KMS-11 (cell line): ENCODE measurements around the gene RAD51B.

Source experiments
- H2AFZ ChIP-seq: fragments of 200-600 bp; sonication (generic); 2 replicates; pipeline ENCODE4 v1.6.1; 2016; ENCODE audit warnings: antibody characterized with exemption, mixed run types, low read depth
- H3K27ac ChIP-seq: fragments of 200-600 bp; sonication (generic); 2 replicates; pipeline ENCODE4 v1.6.1; 2016; ENCODE audit warnings: mild to moderate bottlenecking, mixed run types
- H3K27me3 ChIP-seq: fragments of 200-600 bp; sonication (generic); 2 replicates; pipeline ENCODE4 v1.6.1; 2017; ENCODE audit warnings: mild to moderate bottlenecking, low read depth, mixed run types, moderate library complexity; ENCODE audit not compliant: insufficient read depth
- H3K36me3 ChIP-seq: fragments of 200-600 bp; sonication (generic); 2 replicates; pipeline ENCODE4 v1.6.1; 2017; ENCODE audit warnings: mild to moderate bottlenecking, mixed run types; ENCODE audit not compliant: insufficient read depth
- H3K4me1 ChIP-seq: fragments of 200-600 bp; sonication (generic); 2 replicates; pipeline ENCODE4 v1.6.1; 2016; ENCODE audit warnings: mild to moderate bottlenecking, low read depth, mixed run types; ENCODE audit not compliant: poor library complexity, severe bottlenecking
- H3K4me2 ChIP-seq: fragments of 200-600 bp; sonication (generic); 2 replicates; pipeline ENCODE4 v1.7.0; 2016; ENCODE audit warnings: mild to moderate bottlenecking, mixed run types
- H3K4me3 ChIP-seq: fragments of 200-600 bp; sonication (generic); IDR thresholded peaks from 2 replicates; pipeline ENCODE4 v1.6.1; 2017; ENCODE audit warnings: low read depth, low read length, mixed read lengths; ENCODE audit not compliant: insufficient read depth
- H3K79me2 ChIP-seq: fragments of 200-600 bp; sonication (generic); 2 replicates; pipeline ENCODE4 v1.6.1; 2016; ENCODE audit warnings: low read depth, mixed run types; ENCODE audit not compliant: insufficient read depth
- H3K9ac ChIP-seq: fragments of 200-600 bp; sonication (generic); 2 replicates; pipeline ENCODE4 v1.6.1; 2016; ENCODE audit warnings: mild to moderate bottlenecking, mixed run types
- H4K20me1 ChIP-seq: fragments of 200-600 bp; sonication (generic); 2 replicates; pipeline ENCODE4 v1.6.1; 2016; ENCODE audit warnings: mild to moderate bottlenecking, mixed run types; ENCODE audit not compliant: insufficient read depth
- TF ChIP-seq, protein P1 (sequence below): fragments of 200-600 bp; sonication (generic); conservative IDR thresholded peaks from 2 replicates; pipeline ENCODE4 v1.6.1; 2017; ENCODE audit warnings: low read depth, mild to moderate bottlenecking, antibody characterized with exemption, low read length, moderate library complexity, mixed read lengths

Gene RAD51B

DNA sequence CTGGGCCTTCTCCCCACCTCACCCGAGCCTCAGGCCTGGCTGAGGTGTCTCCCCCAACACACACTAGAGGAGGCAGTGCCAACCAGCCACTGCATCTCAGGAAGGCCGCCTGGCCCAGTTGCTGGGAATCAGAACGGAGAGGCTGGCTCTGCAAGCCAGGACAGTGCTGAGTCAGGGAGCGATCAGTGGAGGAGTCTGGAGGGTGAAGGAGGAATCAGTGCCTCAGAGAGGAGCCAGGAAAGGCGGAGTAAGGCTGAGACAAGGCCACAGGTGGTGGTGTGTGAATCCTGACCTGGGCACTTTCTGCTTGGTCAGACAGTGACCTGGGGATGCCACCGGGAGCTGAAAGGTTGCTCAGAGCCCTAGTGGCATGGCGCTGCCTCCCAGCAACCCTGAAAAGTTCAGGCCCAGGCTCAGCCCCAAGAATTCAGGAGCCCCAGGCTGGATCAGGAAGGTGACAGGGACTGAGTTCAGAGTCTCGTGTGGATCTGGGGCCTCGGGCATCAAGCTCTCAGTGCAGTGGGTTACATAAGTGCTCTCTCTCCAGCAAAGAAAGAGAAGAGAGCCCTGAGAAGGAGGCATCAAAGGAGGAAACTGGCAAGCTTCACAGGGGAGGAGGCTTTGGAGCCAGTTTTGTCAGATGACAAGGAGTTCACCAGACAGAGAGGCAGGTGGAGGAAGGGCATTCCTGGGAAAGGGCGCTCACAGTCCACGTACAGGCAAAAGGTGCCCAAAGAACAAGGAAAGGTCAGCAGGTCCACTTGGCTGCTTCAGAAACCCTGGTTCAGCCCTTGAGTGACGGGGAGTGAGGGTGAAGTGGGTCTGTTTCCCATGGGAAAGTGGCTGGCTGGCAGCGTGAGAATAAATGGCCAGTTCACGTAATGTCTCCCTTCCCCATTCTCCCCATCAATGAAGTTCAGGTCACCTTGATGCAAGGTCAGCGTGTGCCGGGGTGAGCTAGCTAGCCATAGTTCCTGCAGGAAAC, 885.4 kb downstream of the RAD51B start:
- Histone ChIP-seq H3K4me3 (no peak overlapping the region), H3K4me2 (no peak overlapping the region), H2AFZ (no peak overlapping the region), H3K4me1 (no peaks in the 10 kb centered on the region), H3K36me3 (no peaks in the 10 kb centered on the region), H4K20me1 (no peaks in the 10 kb centered on the region), H3K27ac (no peak overlapping the region), H3K27me3 (no peaks in the 10 kb centered on the region), H3K9ac (no peak overlapping the region), H3K79me2 (no peaks in the 10 kb centered on the region)
- TF ChIP-seq, protein P1, sequence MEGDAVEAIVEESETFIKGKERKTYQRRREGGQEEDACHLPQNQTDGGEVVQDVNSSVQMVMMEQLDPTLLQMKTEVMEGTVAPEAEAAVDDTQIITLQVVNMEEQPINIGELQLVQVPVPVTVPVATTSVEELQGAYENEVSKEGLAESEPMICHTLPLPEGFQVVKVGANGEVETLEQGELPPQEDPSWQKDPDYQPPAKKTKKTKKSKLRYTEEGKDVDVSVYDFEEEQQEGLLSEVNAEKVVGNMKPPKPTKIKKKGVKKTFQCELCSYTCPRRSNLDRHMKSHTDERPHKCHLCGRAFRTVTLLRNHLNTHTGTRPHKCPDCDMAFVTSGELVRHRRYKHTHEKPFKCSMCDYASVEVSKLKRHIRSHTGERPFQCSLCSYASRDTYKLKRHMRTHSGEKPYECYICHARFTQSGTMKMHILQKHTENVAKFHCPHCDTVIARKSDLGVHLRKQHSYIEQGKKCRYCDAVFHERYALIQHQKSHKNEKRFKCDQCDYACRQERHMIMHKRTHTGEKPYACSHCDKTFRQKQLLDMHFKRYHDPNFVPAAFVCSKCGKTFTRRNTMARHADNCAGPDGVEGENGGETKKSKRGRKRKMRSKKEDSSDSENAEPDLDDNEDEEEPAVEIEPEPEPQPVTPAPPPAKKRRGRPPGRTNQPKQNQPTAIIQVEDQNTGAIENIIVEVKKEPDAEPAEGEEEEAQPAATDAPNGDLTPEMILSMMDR = no peak

DNA sequence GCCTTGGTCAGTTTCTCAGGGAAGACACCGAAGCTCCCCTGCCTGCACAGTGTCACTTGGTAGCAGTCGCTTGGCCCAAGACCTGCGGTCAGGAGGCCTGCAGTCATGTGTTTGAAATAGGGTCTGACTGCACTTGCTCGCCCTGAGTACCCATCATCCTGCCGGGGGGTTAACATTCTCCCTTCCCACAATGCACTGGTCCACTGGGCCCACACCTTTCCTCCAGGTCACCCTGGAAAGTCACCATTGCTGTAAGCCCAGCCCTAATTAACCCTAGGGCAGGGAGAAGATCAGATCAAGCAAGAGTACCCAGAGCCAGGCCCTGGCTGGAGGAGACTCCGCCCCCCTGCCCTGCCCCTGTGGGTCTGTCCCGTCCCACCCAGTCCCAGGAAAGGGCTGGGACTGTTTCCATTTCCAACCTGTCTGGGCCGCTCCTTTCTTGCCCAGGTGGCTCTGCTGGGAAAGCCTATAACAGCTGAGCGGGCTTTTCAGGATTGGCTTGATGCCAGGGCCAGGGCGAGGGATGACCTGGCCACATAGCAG, 886.2 kb downstream of the RAD51B start:
- Histone ChIP-seq H3K4me3 (no peak overlapping the region), H3K4me2 (no peak overlapping the region), H3K27ac (no peak overlapping the region), H3K9ac (no peak overlapping the region), H3K79me2 (no peaks in the 10 kb centered on the region), H2AFZ (no peak overlapping the region), H3K36me3 (no peaks in the 10 kb centered on the region), H3K27me3 (no peaks in the 10 kb centered on the region), H4K20me1 (no peaks in the 10 kb centered on the region), H3K4me1 (no peaks in the 10 kb centered on the region)
- TF ChIP-seq, protein P1 = no peak

DNA sequence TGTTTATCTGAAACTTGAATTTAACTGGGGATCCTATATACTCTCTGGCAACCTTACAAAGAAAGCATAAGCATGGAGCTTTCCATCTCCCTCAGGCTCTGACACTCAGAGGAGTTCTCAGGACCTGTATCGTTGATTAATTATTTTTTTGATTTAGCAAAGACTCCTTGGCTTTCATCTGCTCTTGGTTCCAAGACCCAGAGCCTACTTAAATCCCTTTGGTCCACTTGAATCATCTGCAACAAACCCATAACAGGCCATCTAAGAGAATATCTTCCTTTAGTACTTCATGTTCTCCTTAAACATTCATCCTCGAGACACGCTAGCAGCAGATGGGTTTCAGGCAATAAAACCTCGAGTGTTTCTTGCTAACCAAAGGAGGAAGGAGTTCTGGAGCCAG, 887.9 kb downstream of the RAD51B start:
- Histone ChIP-seq H3K9ac (no peak overlapping the region), H3K4me2 (no peak overlapping the region), H3K79me2 (no peaks in the 10 kb centered on the region), H4K20me1 (no peaks in the 10 kb centered on the region), H2AFZ (no peak overlapping the region), H3K4me3 (no peak overlapping the region), H3K27me3 (no peaks in the 10 kb centered on the region), H3K4me1 (no peaks in the 10 kb centered on the region), H3K36me3 (no peaks in the 10 kb centered on the region), H3K27ac (no peak overlapping the region)
- TF ChIP-seq, protein P1 = no peak

DNA sequence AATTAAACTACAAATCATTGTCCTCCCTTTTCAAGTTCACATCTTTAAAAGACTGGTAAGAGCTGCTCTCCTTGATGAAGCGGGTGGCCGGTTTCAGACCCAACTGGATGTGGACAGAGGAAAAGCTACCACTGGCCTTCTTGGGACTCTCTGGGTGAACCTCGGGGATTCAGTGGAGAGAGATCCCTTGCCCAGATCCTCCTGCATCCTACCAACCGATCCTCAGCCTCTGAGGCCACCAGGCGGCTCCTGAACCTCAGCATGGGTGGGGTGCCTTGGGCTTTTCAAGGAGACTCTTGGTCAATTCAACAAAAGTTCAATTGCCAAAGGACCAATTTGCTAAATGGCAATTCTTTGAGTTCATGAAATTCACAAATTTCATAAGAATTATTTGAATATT, 888.8 kb downstream of the RAD51B start:
- Histone ChIP-seq H3K36me3 (no peaks in the 10 kb centered on the region), H3K79me2 (no peaks in the 10 kb centered on the region), H3K9ac (no peak overlapping the region), H3K4me3 (no peak overlapping the region), H3K27me3 (no peaks in the 10 kb centered on the region), H3K4me1 (no peaks in the 10 kb centered on the region), H2AFZ (no peak overlapping the region), H4K20me1 (no peaks in the 10 kb centered on the region), H3K4me2 (no peak overlapping the region), H3K27ac (no peak overlapping the region)
- TF ChIP-seq, protein P1 = no peak
